HG02610 (cell line): ENCODE data around the gene IFITM5.
A peak's percentile ranks its signal among the peaks of the same experiment; 100 is the strongest.

Source experiments
- ATAC-seq: cut with Tn5 transposase; IDR thresholded peaks from one replicate; pipeline ENCODE4 v1.9.1; 2021; ENCODE audit warnings: mild to moderate bottlenecking, moderate library complexity; ENCODE audit not compliant: unreplicated experiment

Gene IFITM5

DNA sequence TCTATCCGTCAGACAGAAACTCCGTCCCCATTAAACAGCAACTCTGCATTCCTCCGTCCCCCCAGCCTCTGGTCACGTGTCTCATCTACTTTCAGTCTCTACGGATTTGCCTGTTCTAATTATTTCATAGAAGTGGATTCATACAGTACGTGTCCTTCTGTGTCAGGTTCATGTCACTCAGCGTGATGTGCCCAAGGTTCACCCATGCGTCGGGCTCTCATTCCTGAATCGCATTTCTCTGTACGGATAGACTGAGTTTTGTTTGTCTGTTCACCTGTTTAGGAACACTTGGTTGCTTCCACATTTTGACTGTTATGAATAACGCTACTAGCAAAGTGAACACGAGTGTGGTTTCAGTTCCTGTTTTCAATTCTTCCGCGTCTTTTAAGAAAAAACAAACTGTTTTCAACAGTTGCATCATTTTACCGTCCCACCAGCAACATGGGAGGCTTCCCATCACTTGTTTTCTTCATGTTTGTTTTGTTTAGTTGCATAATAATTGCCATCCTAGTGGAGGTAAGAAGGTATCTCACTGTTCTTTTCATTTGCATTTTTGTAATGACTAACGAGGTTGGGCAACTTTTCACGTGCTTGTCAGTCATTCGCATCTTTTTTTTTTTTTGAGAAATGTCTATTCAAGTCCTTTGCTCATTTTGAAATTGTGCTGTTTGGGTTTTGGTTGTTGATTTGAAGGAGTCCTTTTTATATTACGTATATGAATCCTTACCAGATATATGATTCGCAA, 30.0 kb downstream of the IFITM5 start:
- peak; percentile 65 for ATAC-seq

DNA sequence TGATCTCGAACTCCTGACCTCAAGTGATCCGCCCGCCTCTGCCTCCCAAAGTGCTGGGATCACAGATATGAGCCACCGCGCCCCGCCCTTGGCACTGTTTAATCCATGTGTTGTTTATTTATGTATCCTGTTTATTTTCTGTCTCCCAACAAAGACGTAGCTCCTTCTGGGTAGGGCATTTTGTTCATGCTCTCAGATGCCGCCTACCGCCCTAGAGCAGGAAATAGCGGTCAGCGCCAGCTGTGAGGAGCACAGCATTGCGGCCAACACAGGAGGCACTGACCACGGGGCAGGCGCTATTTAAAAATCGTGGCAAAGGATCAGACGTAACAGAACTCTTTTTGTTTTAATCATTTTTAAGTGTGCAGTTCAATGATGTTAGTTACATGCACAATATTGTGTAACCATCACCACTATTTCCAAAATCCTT, 30.6 kb downstream of the IFITM5 start:
- ATAC-seq, result peak; percentile 35

DNA sequence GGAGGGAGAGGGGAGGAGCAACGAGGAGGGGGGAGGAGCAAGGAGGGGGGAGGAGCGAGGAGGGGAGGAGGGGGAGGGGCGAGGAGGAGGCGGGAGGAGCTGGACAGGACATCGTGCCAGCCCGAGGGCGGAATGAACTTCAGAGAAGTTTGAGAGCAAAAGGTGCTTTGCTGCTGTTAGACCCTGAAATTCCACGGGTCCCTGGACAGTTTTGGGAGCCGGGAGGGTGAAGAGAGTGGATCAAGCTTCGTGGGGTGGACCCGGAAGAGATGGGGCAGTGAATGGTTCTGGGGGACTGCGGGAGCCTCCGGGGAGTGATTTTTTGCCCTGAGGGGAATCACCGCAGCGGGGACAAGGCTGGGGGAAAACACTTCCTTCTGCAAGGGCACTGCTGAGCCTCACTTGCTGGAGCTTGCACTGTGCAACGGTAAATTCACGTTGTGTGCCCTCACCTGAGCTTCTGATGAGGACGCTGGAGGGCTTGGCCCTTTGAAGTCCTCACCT, 31.8 kb downstream of the IFITM5 start:
- ATAC-seq, result no peak

DNA sequence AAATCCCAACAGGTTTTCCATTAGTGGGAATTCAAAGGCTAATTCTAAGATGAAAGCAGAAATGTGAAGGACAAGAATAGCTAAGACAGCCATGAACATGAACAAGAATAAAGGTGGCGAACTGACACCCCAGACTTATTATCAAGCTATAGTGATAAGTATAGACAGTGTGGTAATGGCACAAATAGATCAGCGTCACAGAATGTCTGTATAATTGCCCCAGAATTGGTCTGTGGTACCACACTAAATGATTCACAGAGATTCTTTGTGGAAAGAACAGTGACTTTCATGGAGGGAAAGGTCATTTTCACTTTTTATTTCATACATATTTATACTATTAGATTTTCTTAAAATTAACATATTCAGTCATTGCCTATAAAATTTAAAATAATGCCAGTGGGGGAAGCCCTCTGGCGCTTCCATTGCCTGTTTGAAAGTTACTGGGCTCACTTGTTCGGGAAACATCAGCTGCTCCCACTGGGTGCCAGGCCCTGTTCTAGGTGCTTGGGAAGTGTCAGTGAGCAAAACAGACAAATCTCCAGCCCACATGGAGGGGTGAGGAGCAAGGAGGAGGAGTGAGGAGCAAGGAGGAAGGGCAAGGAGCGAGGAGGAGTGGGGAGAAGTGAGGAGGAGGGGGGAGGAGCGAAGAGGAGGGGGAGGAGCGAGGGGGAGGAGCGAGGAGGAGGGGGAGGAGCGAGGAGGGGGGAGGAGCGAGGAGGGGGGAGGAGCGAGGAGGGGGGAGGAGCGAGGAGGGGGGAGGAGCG, 32.5 kb downstream of the IFITM5 start:
- no peak for ATAC-seq

DNA sequence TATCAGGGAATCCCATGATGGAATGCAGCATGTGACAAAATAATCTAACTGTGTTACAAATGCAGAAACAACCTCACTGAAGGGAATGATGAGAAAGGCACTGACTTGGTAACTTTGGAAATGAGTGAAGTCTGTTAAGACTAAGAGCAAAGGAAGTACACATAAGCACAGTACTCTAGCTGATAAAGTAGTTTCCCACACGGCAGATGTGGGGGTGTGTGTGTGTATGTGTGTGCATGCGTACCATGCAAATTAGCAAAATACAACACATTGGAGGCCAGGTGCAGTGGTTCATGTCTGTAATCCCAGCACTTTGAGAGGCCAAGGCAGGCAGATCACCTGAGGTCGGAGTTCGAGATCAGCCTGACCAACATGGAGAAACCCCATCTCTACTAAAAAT, 37.7 kb downstream of the IFITM5 start:
- no peak for ATAC-seq

DNA sequence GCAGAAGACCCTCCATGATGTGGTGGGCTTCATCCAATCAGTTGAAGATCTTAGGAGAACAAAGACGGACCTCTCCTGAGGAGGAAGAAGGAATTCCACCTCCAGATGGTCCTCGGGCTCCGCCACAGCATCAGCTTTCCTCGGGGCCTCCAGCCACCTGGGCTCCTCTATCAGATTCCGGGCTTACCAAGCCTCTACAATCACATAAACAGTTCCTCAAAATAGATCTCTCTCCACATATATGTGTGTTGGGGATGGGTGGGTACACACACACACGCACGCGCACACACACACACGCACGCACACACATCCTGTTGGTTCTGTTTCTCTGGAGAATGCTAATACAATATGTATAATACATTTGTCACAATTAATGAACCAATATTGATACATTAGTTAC, 39.9 kb downstream of the IFITM5 start:
- no peak for ATAC-seq

DNA sequence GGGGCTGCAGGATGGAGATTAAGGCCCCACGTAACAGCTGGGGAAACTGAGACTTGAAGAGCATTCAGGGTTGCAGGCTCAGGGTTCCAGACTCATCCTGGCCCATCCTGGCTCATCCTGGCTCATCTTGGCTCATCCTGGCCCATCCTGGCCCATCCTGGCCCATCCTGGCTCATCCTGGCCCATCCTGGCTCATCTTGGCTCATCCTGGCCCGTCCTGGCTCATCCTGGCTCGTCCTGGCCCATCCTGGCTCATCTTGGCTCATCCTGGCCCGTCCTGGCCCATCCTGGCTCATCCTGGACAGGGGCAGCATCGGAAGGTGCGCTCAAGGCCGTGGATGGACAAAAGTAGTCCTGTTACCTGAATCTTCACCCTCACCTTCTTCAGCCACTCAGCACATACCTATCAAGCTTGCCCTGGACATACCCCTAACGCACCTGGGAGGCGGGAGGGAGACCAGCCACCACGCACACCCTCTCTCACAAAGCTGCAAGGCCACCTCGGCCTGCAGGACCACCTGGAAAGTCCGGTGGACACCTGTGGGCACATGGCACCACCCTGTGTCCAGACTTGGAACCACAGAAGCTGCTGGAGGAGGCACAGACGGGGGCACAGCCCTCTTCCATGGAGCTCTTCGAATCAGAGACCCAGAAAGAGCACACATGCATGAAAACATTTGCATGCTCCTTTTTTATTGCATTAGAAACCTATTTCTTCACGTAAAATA, 41.4 kb downstream of the IFITM5 start:
- ATAC-seq, result no peak

DNA sequence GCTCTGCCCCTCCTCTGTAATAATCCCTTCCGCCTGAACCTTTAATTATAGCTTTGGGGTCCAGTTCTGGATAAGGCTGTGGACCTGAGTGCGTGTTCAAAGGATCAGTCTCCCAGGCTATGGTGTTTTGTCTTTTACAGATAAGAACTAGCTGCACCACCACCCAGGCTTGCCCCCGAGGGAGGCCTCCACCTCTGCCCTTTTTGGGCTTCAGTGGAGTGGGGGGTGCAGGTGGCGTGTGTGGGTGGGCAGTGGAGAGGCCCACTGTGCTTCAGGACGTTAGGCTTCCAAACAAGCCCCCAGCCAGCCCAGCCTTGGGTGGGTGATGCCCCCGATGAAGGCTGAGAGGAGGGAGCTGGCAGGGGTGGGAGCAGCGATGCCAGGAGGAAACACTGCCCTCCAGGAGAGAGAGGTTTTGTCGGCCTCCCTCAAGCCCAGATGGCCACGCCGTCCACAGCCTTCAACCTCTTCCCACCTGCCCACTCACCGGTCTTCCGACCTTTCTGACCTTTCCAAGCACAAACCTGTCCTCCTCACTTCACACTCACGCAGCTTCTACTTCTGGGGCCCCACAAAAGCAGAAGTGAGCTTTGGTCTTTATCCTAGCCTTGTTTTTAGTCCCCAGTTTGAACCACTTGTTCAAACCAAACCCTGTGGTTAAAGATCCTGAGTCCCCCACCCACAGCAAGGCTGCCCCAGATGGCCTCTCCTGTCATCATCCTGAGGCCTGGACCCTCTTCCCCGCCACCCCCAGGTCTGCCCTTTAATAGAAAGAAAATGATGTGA, 42.2 kb downstream of the IFITM5 start:
- ATAC-seq, result no peak

DNA sequence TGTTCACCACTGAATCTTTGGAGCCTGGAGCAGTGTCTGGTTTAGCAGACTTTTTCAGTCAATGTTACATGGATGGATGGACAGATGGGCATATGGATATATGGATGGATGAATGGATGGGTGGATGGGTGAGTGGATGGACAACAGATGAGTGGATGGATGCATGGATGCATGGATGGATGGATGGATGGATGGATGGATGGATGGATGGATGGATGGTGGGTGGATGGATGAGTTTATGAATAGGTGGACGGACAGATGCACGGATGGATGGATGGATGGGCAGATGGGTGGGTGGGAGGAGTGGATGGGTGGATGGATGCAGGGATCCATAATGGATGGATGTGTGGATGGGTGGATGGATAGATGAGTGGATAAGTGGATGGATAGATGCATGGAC, 43.5 kb downstream of the IFITM5 start:
- no peak for ATAC-seq

DNA sequence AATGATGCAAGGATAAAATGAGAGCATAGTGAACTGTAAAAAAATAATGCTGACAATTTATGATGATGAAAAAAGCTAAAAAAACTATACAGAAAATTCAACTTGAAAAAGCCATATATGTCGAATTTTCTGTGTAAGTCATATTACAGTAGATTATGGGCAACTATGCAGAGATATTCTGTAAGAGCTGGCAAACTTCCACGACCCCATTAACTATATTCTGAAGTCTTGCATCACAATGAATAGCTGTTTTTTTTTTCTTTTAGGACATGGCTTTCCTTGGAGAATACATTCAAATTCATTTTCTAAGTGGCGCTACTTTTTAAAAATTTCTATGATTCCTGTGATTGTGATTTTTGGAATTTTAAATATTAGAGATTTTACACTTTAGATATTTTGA, 44.1 kb downstream of the IFITM5 start:
- no peak for ATAC-seq

DNA sequence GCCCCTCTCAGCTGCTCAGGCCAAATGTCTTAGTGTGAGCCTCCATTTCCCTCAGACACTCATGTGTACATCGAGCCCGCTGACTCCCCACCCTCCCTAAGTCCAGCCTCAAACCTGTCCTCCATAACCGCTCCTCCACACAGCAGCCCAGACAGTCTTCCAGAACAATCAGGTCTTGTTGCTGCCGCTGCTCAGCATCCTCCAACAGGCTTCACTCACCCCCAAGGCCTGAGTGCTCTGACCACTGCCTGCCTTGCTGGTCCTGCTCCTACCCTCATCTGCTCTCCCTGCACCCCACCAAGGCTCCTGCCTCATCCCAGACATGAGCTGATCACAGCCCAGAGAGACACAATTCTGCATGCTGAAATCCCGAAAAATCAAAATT, 45.4 kb downstream of the IFITM5 start:
- ATAC-seq, result no peak

DNA sequence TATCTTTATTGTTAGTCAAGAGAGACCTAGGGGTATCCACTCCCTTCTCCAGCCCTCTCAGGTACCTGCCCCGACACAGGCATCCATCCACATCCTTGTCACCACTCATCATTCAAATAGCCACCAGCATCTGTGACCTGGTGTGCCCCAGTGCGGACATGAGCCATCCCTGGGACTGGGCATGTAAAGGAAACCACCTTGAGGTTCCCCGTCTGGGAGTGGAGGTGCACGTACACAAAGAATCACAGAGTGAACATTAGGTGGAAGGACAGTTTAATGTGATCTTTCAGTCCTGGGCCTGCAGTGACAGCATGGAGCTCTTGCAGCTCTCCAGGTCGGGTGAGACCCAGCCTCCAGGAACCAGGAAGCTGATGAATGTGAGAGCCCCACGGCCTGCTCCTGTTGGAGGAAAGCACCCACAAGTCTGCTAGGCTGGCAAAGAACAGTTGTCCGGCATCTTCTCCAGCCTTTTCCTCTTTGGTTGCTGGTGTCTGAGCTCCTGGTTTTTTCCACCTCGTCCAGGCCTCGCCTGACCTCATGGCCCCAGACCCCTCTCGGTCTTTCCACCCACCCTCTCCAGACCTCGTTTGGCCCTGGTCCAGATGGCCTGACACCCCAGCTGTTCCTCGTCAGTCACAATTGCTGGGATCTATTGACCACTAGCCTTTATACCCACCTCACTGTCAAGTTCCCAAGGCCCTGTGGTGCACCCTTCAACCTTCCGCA, 46.0 kb downstream of the IFITM5 start:
- no peak for ATAC-seq

DNA sequence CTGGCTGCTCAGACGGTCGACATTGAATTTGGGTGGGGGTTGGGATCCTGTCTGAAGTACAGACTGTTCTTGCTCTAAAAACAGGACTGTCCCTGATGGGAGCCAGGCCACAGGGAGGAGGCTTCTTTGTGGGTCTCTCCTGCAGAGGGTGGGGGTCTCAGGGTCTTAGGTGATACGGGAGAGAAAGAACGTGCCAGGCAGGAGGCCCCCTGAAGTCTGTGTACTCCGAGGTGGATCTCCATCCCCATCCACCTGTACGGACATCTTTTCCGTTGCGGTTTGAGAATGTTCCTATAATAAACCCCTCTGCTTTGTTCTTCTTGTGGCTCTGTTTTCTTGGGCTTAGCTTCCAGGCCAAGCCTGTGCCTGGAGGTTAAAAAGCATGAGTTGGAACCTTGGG, 46.7 kb downstream of the IFITM5 start:
- no peak for ATAC-seq

DNA sequence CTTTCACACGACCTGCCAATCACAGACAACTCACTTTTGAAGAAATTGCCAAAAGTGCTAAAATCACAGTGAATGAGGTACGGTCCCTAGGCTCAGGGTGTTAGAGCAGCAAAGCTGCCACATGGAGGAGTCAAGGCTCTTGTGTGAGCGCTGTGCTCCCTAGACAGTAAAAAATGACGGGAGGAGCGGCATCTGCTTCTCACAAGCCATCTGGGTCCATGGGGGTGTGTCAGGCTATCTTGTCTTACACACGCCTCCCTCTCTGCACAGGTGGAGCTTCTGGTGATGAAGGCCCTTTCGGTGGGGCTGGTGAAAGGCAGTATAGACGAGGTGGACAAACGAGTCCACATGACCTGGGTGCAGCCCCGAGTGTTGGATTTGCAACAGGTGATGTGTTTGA, 47.8 kb downstream of the IFITM5 start:
- no peak for ATAC-seq

DNA sequence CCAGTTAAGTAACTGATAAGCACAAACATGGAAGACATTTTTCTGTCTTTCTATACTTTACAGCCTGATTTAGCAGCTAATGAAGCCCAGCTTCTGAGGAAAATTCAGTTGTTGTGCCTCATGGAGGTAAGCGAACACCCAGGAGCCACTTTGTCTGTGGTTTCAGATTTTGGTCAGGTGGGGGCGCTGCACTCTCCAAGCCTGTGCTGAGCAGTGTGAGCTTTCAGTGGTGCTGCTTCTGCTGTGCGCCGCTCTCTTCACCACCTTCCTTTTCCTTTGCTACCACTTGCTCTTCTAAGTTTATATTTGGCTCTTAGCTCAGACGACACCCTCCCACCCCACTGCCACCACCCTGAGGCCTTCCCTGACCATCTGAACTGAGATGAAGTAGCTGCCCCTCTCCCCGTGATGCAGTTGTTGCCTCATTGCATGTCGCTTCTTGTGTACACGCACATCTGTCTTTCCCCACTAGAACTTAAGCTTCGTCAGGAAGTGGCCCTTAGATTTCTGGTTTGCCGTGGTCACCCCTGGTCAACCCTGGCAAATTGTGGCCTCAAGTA, 48.5 kb downstream of the IFITM5 start:
- ATAC-seq, result no peak

DNA sequence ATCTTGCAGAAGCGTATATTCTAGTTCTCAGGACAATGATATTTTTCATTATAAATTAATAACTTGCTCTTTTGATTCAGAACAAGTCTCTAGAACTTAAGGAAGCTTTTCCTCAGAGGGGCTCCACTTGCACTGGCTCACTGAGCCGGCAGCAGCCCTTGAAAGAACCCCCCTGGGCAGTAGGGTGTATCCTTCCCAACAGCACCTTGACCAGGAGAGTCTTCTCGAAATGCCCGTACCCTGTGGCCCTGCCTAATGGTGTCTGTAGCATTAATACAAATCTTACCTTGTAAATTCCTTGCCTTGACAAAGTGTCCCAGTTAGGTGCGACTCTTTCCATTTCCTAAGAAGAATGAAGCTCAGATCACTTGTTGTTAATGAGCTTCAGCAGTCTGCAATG, 49.1 kb downstream of the IFITM5 start:
- no peak for ATAC-seq

DNA sequence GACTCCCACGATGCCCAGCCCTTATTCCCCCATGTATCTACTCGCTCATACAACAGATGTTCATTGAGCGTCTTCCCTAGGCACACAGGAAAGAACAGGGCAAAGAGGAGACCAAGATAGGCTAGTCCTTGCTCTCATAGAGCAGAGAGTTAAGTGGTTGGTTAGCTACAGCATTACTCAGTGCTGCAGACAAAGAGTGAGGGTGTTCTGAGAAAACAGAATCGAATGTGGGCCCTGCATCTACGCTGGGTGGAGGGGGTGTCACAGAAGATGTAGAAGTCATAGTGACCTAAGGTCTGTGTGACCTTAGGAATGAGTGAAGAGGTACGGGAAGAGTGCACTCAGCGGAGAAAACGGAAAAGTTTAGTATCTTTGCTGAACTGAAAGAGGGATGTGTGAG, 50.3 kb downstream of the IFITM5 start:
- ATAC-seq, result no peak
